Measurements from ENCODE around the gene SYT15B.
"Not testable (repeated sequence)": the region's sequence is repeated elsewhere in the genome, so short reads cannot be mapped to it uniquely, and the experiment has no call there.

SYT15B gene

DNA sequence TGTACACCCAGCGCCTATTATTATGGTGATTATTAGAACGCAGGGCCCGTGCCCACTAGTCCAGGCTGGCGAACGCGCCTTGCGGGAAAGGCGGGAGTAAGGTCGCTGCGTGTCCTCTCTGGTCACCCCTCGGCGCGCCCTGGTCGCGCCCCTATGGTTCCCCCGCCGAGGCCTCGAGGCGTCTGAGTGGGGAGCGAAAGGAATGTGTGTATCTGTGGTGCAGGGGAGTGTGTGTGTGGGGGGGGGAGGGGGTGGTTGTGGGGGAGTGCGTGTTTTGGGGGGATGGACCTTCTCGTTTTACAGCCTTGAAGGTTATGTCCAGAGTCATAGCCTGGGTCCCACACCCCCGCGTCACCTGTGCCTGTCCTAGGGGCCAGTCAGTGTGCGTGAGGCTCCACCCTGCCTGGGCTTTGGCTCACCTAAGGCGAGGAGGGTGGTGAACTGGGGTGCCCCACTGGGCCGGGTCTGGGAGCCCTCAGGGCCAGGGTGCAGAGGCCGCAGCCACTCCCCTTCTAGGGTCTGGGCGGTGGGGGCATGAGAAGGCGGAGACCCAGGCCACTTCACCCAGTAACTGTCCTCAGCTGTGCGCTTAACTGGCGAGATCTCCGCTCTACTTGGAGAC is at the start of gene SYT15B:
TSS of gene SYT15B (minus strand) at position 39 of the 622 bp plus-strand sequence. CDS start 952 bp downstream, outside the sequence.
- not testable (repeated sequence) for DNase-seq (ENCODE audit: low read depth)

DNA sequence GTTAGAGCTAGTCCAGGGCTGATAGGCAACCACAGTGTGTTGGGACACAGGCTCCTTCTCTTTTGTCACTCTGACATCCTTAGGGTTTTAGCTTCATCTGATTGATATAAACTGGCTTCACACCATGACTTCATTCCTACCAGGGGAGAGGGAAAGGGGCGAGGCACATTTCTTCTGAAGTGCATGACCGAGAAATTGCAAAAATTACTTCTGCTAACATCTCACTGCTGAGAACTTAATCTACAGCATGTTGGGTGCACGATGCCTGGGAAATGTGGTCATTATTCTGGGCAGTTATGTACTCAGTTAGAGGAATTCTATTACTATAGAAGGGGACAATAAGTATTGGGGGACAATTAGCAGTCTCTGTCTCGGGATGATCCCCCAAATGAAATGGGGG is 16.2 kb upstream of the SYT15B start:
- DNase-seq (ENCODE audit: low read depth): not testable (repeated sequence)

DNA sequence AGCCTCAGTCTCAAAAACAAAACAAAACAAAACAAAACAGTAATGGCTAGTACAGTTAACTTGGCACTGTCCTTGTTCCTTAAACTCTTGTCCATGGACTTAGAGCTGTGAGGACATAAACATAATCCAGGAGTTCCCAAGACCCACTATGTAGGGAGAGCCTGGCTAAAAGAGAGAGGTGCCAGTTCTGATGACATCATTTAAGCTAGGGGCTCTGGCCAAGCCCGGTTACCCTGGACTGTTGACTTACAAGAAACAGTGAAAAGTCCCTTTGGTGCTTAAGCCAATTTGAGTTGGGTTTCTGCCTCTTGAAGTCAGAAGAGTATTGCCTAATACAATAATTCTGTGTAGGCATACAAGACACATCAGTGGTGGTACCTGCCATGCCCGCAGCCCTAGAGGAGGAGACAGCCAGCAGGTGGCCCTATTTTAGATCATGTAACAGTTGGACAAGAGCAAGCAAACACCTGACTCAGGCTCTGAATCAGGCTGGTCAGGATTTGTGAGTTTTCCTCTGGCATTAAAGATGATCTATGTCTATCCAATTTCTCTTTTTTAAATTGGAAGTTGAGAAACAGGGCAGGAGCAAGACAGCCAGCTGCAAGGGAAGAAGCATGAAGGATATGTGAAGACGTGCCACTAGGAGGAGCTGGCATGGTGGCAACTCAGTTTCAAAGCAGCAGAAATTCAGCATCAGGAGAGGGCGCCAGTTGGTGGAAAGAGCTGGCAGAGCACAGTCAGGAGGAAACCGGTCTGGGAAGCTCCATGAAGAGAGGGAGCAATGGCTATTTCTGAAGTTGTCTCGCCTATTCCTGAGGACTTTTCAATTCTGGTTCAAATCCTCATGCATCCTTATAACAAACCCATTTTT is 12.2 kb upstream of the SYT15B start:
- peak; percentile 15 for DNase-seq (ENCODE audit: low read depth)

DNA sequence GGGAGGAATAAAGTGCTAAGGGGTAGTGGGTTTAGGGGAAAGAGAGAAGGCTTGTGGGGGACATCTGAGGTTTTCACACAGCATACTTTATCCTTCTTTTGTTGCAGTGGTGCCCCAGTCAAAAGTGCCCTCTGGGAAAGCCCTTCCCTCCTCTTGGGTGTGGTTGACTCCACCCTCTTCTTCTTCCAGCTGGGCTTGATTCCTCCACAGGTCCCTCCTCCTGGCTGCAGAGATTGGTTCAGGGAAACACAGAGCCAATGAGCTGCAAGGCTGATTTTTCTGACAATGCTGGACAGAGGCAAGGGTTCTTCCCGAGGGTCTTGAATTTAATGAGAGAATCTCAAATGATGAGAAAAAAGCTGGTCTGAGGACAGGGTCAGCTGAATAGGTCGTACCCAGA is 7.4 kb upstream of the SYT15B start:
- DNase-seq (ENCODE audit: low read depth): not testable (repeated sequence)

DNA sequence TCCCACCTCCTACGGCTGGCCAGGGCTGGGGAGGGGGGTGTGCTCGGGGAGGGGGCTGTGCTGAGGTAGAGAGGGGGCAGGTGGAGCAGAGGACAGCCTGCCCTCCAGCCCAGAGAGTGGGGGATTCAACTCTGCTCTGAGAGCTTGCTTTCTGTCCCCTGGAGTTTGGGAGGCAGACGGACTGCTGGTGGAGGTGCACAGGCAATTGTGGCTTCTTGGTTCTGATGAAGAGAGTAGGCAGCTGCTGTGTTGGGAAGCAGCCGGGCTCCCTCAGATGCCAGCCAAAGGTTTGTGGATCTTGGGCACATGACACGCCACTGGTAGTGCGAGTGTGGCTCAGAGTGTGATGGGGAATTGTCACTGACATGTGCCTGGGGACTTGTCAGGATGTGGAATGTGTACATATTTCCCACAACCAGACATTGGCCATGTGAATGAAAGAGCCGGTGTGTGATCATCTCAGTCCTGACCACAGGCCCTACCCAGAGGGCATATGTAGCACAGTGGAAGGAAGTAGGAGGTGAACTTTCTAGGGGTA is 5.3 kb upstream of the SYT15B start:
- DNase-seq (ENCODE audit: low read depth): not testable (repeated sequence)

DNA sequence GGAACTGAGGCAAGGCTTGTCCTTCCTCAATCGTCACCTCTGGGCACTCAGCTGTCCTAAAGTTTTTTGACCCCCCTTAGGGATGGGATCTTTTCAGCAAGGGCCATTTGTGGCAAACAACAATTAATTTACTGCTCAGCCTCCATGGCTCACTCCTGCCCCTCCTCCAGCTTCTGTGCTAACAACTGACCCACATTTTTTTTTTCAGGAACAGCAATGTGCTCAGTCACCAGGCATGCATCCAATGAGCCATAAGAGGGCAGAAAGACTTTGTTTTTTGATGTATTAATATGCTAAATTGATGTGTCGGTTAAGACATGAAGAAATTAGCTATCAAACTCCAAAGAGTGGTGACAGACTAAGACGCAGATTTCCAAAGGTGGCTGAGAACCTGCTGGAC is 4.7 kb upstream of the SYT15B start:
- not testable (repeated sequence) for DNase-seq (ENCODE audit: low read depth)

DNA sequence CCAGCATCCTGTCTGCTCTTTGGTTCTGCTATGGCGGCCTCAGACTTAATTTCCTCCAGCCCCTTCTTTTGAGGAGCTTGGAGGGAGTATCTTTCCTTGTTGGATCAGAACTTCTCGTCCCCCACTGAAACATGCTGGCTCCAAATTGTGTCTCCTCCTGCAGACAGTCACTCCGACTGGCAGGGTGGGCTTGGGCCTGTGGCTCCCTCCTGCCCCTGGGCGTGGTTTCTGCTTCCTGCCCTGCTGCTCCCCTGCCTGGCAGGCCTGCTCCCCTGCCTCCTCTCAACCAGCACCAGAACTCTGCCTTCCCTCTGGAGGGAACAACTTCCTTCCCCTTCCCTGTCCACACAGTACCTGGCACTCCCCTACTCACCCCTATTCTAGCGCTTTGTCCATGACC is 3.8 kb upstream of the SYT15B start:
- not testable (repeated sequence) for DNase-seq (ENCODE audit: low read depth)

DNA sequence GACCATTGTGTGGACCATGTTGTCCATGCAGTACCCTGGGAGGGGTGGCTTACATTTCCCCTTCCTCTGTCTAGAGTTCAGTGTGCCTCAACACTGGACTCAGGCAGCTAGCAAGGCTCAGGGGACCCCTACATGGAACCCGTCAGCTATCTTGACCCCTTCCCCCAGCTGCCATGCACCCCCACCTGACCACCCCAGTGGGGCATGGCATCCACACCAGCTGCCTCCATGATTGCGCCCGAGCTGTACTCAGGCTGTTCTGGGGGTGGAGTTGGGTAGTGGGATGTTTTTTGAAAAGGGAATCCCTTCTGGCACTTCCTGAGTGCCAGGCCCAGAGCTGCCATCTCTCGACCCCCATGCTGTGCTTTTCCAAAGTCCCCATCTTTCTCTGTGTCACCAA is 1.8 kb upstream of the SYT15B start:
- not testable (repeated sequence) for DNase-seq (ENCODE audit: low read depth)

DNA sequence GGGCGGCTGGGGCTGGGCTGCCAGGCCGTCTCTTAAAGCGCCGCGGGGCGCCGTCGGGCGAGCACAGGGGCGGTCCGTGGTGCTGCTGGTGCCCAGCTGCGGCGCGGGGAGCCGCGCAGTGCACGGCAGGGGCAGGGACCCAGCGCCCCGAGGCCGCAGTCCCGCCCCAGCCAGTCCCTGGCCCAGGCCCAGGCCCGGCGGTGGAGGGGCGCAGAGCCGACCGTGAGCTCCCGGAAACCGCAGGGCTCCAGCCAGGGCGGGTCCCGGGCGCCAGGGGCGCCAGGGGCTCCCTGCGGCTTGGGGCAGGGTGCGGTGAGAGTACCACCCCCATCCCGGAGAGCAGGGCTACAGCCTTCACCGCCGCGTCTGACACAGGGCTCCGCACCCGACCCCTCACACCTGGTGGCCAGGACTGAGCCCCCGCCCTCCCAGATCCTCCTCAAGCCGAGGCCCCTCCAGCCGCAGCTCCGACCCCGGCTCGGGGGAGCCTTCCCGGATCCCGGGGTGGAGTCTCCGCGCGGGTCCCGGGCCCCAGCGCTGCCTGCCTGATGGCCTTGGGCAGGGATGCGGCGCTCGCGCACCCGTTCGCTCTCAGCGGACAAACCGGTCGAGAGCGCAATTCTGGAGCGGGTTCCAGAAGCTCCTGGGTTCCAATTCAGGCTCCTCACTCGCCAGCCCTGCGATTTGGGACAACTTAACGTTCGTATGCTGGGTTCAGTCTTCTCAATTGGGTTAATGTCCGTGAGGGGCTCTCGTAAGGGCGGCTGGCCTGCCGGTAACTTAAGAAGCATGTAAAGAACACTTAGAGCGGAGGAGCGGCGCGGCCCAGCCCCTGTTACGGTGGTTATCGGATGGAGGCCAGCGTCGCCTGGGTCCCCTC is 478 bp downstream of the SYT15B start:
- not testable (repeated sequence) for DNase-seq (ENCODE audit: low read depth)

DNA sequence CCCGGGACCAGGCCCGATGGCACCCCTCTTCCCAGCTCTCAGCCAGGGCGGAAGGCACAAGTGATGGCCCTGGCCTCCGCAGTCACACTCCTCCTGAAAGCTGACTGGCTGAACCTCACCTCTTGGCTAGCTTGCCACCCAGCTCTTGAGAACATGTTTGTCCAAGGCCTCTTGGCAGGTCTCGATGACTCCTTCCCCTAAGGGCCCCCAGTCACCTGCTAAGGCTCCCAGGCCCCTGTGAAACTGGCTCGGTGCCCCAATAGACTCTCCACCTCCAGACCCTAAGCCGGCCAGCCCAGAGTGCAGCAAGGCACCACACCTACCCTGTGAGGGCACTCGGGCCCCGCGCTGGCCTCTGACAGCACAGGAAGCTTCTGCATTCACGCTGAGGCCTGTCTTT is 4.5 kb downstream of the SYT15B start:
- not testable (repeated sequence) for DNase-seq (ENCODE audit: low read depth)

DNA sequence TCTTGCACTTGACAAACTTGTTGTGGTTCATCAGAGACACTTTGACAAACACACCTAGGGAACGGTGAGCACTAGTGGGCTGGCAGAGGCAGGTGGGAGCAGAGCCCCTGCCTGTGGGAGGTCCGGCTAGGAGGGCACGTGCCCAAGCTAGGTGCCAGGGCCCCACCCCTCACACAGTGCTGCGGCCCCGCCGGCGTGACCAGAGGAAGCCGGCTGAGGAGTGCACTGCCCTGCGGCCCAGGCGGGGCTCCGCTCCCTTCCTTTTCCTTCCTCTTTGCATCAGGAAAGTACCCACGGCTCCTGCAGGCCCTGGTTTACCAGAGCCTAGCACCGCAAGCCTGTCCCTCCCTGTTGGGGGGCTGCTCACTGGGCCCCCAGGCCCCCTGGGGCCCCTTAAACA is 7.2 kb downstream of the SYT15B start:
- DNase-seq (ENCODE audit: low read depth): not testable (repeated sequence)

DNA sequence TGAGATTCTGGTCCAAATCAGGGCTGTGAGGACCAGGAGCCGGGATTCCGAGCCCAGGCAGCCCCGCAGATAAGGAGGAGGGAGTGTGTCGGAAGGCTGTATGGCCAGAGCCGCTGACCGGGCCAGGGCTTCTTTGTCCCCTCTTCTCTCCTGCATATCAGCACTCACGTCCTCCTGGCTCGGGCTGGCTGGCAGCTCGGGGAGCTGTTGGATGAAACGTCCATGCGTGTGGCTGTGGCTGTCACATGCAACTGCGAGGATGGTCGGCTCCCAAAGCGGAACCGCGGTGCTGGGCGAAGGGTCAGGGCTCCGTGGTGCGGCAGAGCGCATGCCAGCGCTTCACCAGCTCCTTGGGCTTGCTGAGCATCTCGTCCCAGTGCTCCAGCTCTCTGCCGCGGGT is 9.5 kb downstream of the SYT15B start:
- DNase-seq (ENCODE audit: low read depth): not testable (repeated sequence)

DNA sequence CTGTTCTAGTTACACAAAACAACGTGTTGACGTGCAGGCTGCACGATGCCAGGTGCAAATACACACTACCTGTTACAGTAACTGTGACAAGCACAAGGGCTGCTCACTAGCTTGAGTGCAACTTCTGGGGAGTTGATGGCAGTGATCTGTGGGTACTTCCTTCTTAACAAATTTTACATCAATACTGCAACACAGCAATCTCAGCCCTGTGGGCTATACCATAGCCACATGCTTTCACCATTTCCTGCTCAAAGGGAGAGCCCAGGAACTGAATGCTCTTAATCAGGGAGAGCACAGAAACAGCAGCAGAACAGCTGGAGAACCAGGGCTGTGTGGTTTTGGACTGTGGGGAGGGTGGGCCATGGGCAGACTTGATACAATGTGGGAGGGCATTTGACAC is 10.2 kb downstream of the SYT15B start:
- not testable (repeated sequence) for DNase-seq (ENCODE audit: low read depth)

DNA sequence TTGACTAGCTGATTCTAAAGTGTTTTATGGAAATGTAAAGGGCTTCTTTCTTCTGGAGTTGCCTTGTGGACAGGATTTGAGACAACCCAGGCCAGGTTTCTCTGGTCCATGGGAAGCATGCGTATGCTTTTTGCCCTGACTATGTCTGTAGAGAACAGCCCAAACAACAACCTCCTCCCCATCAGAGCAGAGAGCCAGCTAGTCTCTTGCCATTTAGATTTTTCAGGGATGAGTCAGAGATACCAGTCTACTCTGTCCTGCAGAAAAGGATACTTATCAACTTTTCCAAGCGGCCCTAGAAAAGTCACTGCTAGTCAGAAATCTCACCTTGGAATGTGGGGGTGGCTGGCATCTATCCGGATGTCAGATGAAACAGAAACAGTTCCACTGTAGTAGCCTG is 11.6 kb downstream of the SYT15B start:
- not testable (repeated sequence) for DNase-seq (ENCODE audit: low read depth)

DNA sequence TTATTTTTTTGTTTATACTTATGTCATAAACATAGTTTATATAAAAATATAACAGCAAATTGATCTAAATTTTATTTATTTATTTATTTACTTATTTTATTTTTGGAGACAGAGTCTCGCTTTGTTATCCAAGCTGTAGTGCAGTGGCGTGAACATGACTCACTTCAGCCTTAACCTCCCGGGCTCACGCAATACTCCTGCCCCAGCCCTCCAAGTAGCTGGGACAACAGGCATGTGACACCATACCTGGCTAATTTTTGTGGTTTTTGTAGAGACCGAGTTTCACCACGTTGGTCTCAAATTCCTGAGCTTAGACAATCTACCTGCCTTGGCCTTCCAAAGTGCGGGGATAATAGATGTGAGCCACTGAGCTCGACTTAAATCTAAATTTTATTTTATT is 13.0 kb downstream of the SYT15B start:
- DNase-seq (ENCODE audit: low read depth): not testable (repeated sequence)

DNA sequence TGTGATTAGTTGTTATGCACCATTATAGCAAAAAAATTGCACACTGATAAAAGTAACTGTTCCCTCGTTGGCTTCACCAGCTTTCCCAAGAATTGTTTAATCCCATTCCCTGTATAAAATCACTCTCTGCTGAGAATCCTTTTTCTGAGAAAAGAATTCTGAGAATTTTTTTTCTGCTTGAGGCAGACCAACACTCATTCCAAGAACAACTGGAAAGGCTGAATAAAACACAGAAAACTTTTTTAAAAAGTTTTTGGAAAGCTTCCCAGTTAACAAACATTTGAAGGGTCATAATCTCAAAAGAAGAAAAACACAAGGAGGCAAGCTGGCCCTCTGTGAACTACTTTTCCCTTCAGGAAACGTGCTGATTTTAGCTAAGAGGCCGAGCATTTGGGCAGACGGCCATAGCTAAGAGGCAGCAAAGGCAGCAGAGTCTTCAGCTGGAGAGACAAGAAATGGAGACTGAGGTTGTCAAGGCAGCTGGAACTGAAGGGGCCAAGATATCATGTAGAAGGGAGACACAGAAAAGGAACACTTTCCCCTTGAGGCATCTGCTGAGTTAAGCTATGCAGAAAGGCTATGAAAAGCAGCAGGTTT is 16.5 kb downstream of the SYT15B start:
- not testable (repeated sequence) for DNase-seq (ENCODE audit: low read depth)

DNA sequence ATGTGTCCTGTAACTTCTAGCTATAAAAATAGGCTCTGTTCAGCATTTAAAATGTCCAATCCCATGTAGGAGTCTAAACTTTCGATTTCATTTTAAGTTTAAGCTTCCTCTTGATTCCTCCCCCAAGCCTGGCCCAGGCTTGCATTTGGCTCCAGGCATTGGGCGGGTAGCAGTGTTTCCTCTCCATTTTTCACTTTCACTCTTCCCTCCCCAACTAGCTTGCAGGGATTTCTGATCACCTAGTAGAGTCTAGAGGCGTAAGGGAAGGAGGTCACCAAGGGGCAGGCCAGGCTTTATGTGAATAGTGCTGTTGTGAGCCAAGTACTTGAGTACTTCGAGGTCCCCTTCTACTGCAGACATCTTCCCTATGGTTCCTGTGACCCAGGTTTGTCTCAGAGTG is 18.5 kb downstream of the SYT15B start:
- not testable (repeated sequence) for DNase-seq (ENCODE audit: low read depth)

DNA sequence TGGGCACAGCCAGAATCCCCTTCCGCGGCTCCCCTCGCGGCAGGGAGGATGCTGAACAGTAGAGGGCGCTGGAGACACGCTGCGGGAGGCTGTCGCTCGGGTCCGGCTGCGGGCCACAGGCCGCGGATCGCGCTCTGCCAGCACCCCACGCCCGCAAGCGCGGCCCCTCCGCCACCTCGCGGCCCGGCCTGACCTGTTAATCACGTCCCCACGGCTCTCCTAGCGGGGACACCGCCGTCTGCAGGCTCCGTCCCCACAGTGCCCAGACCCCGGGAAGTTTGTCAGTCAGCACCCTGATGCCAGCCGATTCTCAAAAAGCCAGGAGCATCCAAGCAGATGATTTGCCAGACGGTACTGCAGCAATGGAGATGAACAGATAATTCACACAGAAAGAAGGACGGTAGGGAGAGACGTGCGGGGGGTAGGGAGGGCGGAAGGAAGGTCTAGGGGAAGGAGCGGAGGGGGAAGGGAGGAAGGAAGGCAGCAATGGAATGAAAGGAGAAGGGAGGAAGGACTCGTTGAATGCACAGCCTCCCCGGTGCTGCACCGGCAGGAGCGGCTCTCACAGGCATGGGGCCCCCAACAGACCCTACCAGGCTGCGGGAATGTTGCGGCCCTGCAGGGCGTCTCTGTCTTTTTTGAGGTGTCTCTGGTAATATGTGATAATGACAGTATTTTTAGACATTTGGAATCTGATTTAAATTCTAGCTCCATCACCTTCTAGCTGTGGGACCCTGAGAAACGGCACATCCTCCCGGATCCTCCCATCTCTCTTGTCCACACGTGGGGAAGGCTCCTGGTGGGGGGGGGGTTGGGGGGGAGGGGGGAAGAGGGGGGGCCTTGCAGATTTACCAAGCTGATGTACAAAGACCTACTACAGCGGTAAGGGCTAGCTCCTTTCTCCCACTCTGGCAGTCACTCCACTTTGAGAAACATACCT is 19.5 kb downstream of the SYT15B start:
- not testable (repeated sequence) for DNase-seq (ENCODE audit: low read depth)

DNA sequence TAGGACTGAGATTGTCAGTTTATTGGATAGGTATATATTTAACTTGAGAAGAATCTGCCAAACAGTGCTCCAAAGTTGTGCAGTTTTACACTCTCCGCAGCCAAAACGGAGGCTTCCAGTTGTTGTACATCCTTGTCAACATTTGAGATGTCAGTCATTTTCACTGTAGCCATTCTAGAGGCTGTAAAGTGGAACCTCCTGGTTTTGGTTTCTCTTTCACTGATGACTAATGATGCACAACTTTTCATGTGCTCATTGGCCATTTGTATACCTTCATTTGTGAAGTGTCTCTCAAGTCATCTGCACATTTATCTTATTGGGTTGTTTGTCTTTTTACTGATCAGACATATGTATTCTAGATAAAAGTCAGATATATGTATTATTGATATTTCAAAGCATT is 22.5 kb downstream of the SYT15B start:
- DNase-seq (ENCODE audit: low read depth): not testable (repeated sequence)

DNA sequence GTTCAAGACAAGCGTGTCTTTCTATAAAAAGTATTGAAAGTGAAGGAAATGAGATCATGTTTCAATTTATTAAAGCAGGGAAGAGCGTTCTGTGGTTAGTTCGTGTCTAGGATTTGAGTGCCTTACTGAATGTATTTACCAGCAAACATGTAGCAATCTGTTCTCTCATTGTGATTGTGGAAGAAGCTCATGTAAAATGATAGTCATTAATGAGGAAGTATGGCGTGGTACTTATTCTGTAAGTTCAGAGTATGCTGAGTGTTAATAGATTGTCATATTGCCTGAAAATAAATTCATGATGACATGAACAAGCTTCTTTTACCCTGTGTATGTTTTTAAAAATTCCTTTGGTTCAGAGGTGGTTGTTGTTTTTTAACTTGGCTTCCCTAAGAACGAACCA is 32.5 kb downstream of the SYT15B start:
- not testable (repeated sequence) for DNase-seq (ENCODE audit: low read depth)
